Measurements from ENCODE around the gene NHSL2.

The NHSL2 gene

DNA sequence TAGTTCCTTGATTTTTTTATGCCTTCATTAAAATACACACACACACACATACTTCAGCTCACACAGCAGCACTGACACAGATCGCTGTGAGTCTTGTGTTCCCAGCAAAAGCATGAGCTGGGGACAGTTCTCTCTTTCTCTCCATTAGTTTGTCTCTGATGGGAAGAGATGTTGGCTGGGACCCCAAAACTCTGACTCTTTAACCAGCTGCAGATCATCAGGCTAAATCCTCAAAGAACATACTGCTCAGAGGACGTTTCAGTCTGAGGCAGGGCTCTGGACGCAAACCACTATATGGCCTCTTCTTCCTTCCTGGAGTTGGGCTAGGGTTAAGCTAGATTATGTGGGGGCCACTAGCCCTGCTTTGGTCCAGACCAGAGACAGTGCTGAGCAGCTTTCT is 109.6 kb downstream of the NHSL2 start:
- no peak overlapping the region for H3K4me3 ChIP-seq (replicated peaks; ENCODE audit: low read depth, low read length)
- TF ChIP-seq, protein P1, sequence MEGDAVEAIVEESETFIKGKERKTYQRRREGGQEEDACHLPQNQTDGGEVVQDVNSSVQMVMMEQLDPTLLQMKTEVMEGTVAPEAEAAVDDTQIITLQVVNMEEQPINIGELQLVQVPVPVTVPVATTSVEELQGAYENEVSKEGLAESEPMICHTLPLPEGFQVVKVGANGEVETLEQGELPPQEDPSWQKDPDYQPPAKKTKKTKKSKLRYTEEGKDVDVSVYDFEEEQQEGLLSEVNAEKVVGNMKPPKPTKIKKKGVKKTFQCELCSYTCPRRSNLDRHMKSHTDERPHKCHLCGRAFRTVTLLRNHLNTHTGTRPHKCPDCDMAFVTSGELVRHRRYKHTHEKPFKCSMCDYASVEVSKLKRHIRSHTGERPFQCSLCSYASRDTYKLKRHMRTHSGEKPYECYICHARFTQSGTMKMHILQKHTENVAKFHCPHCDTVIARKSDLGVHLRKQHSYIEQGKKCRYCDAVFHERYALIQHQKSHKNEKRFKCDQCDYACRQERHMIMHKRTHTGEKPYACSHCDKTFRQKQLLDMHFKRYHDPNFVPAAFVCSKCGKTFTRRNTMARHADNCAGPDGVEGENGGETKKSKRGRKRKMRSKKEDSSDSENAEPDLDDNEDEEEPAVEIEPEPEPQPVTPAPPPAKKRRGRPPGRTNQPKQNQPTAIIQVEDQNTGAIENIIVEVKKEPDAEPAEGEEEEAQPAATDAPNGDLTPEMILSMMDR (IDR thresholded peaks at IDR 0.05; ENCODE audit: low read depth, low read length, missing control alignments) = no peak

DNA sequence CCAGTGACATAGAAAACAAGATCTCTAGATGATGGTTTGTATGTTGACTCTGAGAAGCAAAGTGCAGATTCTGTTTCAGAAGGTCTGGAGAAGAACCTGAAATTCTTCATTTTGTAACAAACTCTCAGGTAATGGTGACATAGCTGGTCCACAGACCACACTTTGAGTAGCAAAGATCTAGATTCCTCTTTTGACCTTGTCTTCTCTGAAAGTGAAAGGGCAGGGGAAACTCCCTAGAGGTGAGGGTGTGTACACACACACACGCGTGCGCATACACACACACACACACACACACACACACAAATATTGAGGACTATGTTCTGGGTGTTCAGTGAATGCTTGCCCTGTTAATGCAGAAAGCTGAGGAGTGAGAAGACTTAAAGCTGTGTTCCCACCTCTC is 110.1 kb downstream of the NHSL2 start:
- TF ChIP-seq, protein P1 (IDR thresholded peaks at IDR 0.05; ENCODE audit: low read depth, low read length, missing control alignments) = no peak
- no peak for DNase-seq (ENCODE audit: extremely low read depth, low read depth)

More for the DNA sequence above, 109.6 kb downstream of the NHSL2 start:
- no peak for DNase-seq (ENCODE audit: extremely low read depth, low read depth)

DNA sequence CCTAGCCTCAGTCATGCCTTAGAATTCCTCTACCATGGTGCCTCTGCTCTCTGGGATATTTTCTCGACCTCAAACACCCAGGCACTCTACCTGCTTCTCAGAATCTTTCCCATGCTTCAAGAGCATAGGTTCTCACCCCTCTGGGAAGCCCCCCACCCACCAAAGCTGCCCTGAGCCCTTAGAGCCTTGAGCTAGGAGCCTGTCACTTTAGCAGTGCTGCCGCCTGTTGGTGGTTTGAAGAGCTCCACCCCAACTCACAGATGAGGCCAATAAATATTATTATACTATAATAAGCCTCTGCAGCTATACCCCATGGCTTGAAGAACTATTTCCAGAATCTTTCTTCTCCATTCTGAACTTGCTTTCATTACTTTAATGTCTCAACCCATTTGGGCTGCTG is 111.3 kb downstream of the NHSL2 start:
- DNase-seq (ENCODE audit: extremely low read depth, low read depth) = no peak
- H3K4me3 ChIP-seq (replicated peaks; ENCODE audit: low read depth, low read length) = no peak overlapping the region
- TF ChIP-seq, protein P1 (IDR thresholded peaks at IDR 0.05; ENCODE audit: low read depth, low read length, missing control alignments) = peak; percentile 56

More for the DNA sequence above, 110.1 kb downstream of the NHSL2 start:
- no peak overlapping the region for H3K4me3 ChIP-seq (replicated peaks; ENCODE audit: low read depth, low read length)

DNA sequence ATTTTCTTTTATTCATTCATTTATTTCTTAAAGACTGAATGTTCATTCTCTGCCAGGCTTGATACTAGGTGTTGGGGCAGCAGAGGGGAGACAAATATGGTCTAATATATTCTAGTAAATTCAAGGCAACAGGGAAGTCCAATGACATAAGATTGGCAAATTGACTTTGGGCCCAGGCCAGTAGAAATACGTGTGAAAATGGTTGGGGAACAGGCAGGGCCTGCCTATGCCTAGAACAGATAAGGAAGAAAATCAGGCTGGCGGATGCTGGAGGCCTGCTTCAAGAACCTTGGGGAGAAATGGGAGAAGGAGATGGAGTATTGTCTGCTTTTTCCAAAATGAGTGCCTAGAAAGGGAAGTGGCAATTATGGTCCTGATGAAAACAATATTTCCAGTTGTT is 112.4 kb downstream of the NHSL2 start:
- TF ChIP-seq, protein P1 (IDR thresholded peaks at IDR 0.05; ENCODE audit: low read depth, low read length, missing control alignments) = no peak
- no peak overlapping the region for H3K4me3 ChIP-seq (replicated peaks; ENCODE audit: low read depth, low read length)
- no peak for DNase-seq (ENCODE audit: extremely low read depth, low read depth)

DNA sequence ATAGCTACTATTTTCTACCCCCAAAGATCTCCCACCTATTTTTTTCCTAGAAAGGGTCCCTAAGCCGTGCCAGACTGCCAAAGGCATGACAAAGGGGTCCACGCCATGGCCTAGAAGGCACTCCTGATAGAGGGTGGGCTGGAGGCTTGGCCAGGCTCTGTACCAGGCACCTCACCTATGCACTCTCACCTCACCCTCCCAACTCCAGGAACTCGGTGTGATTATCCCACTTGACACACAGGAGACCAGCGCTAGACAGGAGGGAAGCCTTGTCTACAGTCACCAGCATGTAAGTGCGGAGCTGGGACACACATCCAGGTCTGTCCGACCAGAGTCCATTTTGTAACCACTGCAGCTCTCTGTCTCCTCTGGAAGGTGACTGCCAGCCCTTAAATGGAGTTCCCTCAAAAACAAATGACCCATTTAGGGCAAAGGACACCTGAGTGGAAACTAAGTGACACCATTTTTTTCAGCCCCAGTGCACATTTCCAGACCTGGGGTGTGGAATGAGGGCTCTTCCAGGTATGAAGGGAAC is 114.7 kb downstream of the NHSL2 start:
- no peak overlapping the region for H3K4me3 ChIP-seq (replicated peaks; ENCODE audit: low read depth, low read length)
- no peak for DNase-seq (ENCODE audit: extremely low read depth, low read depth)
- TF ChIP-seq, protein P1 (IDR thresholded peaks at IDR 0.05; ENCODE audit: low read depth, low read length, missing control alignments) = no peak

DNA sequence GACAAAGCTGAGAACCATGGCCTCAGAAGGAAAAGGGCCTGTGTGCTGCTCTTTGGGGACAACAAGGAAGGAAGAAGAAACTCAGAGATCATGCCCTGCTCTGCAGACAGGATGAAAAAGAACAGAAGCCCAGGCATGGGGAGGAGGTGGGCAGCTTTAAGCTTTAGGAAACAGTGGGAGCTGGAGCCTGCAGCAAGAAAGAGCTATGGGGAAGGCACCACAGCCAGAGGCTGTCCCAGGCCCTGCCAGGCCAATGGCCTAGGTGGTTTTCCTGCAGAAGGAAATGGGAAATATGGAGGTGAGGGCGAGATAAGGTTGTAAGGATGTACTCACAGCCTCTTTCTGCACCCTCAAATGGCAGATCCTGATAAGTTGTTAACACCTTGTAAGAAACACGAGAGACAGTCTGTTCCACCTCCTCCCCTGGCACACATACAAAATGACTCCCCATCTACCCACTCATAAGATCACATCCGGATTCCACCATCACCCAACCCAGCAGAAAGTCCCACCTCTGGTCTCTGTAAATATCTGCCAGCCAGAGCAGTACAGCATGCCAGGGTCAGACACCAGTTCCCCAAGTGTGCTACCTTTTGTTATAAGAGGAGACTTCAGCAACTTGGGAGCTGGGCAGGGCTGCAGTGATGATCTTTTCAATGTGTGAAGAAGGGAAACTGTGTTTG is 115.8 kb downstream of the NHSL2 start:
- TF ChIP-seq, protein P1 (IDR thresholded peaks at IDR 0.05; ENCODE audit: low read depth, low read length, missing control alignments) = no peak
- no peak for DNase-seq (ENCODE audit: extremely low read depth, low read depth)
- no peak overlapping the region for H3K4me3 ChIP-seq (replicated peaks; ENCODE audit: low read depth, low read length)
